IMR-90 (cell line): ENCODE results near the gene NUP93. TPM values are rescaled to one million over a fixed set of nuclear protein-coding genes. Genes with fewer than 3 reads are reported as not detected.

ENCODE experiments used
- ATAC-seq: fragments of 200-7000 bp; cut with Tn5 transposase; 2 replicates; pipeline ENCODE4 v1.9.1; 2020; ENCODE audit warnings: low read depth, mild to moderate bottlenecking, moderate library complexity
- BruUV-seq: library from RNA; stranded (reverse); fragments of 400-500 nt; replicated peaks from 2 replicates; lab custom pipeline; 2021; lab: Mats Ljungman, UMichigan
- CTCF ChIA-PET: fragments of 300-600 bp; formaldehyde crosslinking; extraction: SDS; loops from one replicate; lab custom pipeline; 2021; ENCODE audit warnings: antibody characterized with exemption; lab: Yijun Ruan, JAX
- POLR2A ChIA-PET: fragments of 300-600 bp; sonication (Branson Sonifier 250); formaldehyde crosslinking; loops from one replicate; lab custom pipeline; 2022; ENCODE audit warnings: antibody characterized with exemption; ENCODE audit not compliant: unreplicated experiment; lab: Charles Lee
- DNase-seq: peaks from one replicate; pipeline ENCODE4 v3.0.0; 2013
- H2AFZ ChIP-seq: replicated peaks from 2 replicates; pipeline ENCODE3; 2013; ENCODE audit warnings: low read length, mild to moderate bottlenecking; ENCODE audit not compliant: poor library complexity
- H2AK5ac ChIP-seq: 2 replicates; pipeline ENCODE4 v1.6.1; 2013; ENCODE audit warnings: low read depth, low read length, inconsistent platforms
- H2AK9ac ChIP-seq: replicated peaks from 2 replicates; pipeline ENCODE3; 2013; ENCODE audit warnings: mild to moderate bottlenecking, low read depth, low read length, moderate library complexity; ENCODE audit not compliant: poor library complexity
- H2BK120ac ChIP-seq: 2 replicates; pipeline ENCODE4 v1.6.1; 2013; ENCODE audit warnings: low read depth, low read length, inconsistent platforms
- H2BK15ac ChIP-seq: 3 replicates; pipeline ENCODE4 v1.6.1; 2013; ENCODE audit warnings: low read depth, low read length, inconsistent platforms
- H2BK20ac ChIP-seq: 2 replicates; pipeline ENCODE4 v1.6.1; 2013; ENCODE audit warnings: low read depth, mild to moderate bottlenecking, inconsistent platforms, low read length, moderate library complexity
- H2BK5ac ChIP-seq: 2 replicates; pipeline ENCODE4 v1.6.1; 2013; ENCODE audit warnings: mild to moderate bottlenecking, low read depth, low read length, inconsistent platforms; ENCODE audit not compliant: poor library complexity, severe bottlenecking
- H3K14ac ChIP-seq: replicated peaks from 2 replicates; pipeline ENCODE4 v1.6.1; 2013; ENCODE audit warnings: low read depth, low read length, inconsistent platforms
- H3K18ac ChIP-seq: 2 replicates; pipeline ENCODE4 v1.6.1; 2013; ENCODE audit warnings: low read depth, low read length, control low read depth
- H3K23ac ChIP-seq: 2 replicates; pipeline ENCODE4 v1.6.1; 2013; ENCODE audit warnings: low read depth, low read length, inconsistent platforms
- H3K27ac ChIP-seq: 2 replicates; pipeline ENCODE4 v1.5.1; 2013; ENCODE audit warnings: mild to moderate bottlenecking, control low read depth, low read length; ENCODE audit not compliant: insufficient read depth
- H3K27me3 ChIP-seq: 2 replicates; pipeline ENCODE4 v1.6.1; 2013; ENCODE audit warnings: low read length; ENCODE audit not compliant: control insufficient read depth, insufficient read depth
- H3K36me3 ChIP-seq: 2 replicates; pipeline ENCODE4 v1.6.1; 2013; ENCODE audit warnings: low read length, mixed read lengths; ENCODE audit not compliant: control insufficient read depth, insufficient read depth
- H3K4ac ChIP-seq: 2 replicates; pipeline ENCODE4 v1.6.1; 2013; ENCODE audit warnings: low read depth, low read length, inconsistent platforms
- H3K4me1 ChIP-seq: 2 replicates; pipeline ENCODE4 v1.6.1; 2013; ENCODE audit warnings: low read length, mixed read lengths; ENCODE audit not compliant: control insufficient read depth, insufficient read depth
- H3K4me2 ChIP-seq: 2 replicates; pipeline ENCODE4 v1.6.1; 2013; ENCODE audit warnings: low read depth, mild to moderate bottlenecking, control low read depth, low read length, moderate library complexity
- H3K4me3 ChIP-seq: 2 replicates; pipeline ENCODE4 v1.5.1; 2013; ENCODE audit warnings: low read depth, mild to moderate bottlenecking, control low read depth, low read length, moderate library complexity; ENCODE audit not compliant: insufficient read depth
- H3K56ac ChIP-seq: 2 replicates; pipeline ENCODE4 v1.6.1; 2013; ENCODE audit warnings: low read length, inconsistent platforms; ENCODE audit not compliant: insufficient read depth; ENCODE audit errors: extremely low read depth
- H3K79me1 ChIP-seq, 2 experiments: 2 replicates each; pipeline ENCODE4 v1.6.1; 2013; ENCODE audit warnings: low read length in 2 of 2, inconsistent platforms in 1 of 2, low read depth in 1 of 2
- H3K9ac ChIP-seq: 2 replicates; pipeline ENCODE4 v1.6.1; 2013; ENCODE audit warnings: low read depth, low read length, control low read depth
- H3K9me1 ChIP-seq: 2 replicates; pipeline ENCODE4 v1.6.1; 2013; ENCODE audit warnings: low read length, inconsistent platforms; ENCODE audit not compliant: insufficient read depth
- H3K9me3 ChIP-seq: 2 replicates; pipeline ENCODE4 v1.6.1; 2013; ENCODE audit warnings: low read length; ENCODE audit not compliant: control insufficient read depth, insufficient read depth
- H4K20me1 ChIP-seq: 2 replicates; pipeline ENCODE4 v1.6.1; 2013; ENCODE audit warnings: low read length, inconsistent platforms; ENCODE audit not compliant: insufficient read depth
- H4K5ac ChIP-seq: 2 replicates; pipeline ENCODE4 v1.6.1; 2013; ENCODE audit warnings: mild to moderate bottlenecking, low read depth, low read length, control low read depth
- H4K8ac ChIP-seq, 2 experiments: 2 replicates each; pipeline ENCODE4 v1.6.1; 2013; ENCODE audit warnings: low read depth in 2 of 2, low read length in 2 of 2, control low read depth in 1 of 2, inconsistent platforms in 1 of 2
- H4K91ac ChIP-seq: 2 replicates; pipeline ENCODE4 v1.6.1; 2013; ENCODE audit warnings: low read depth, low read length, inconsistent platforms; ENCODE audit not compliant: insufficient read depth
- CHD1 ChIP-seq: IDR thresholded peaks from 2 replicates; pipeline ENCODE4 v1.6.1; 2012; ENCODE audit warnings: low read depth, low read length, improper control_type of control experiment
- FOS ChIP-seq: fragments of 150-350 bp; IDR thresholded peaks from 2 replicates; pipeline ENCODE4 v1.6.1; 2016; ENCODE audit warnings: low read depth, low read length
- MAZ ChIP-seq: IDR thresholded peaks from 2 replicates; pipeline ENCODE4 v1.6.1; 2012; ENCODE audit warnings: low read depth, mild to moderate bottlenecking, low read length, improper control_type of control experiment, moderate library complexity, borderline replicate concordance
- NFE2L2 ChIP-seq: fragments of 150-350 bp; IDR thresholded peaks from 2 replicates; pipeline ENCODE4 v1.6.1; 2016; ENCODE audit warnings: low read depth, mild to moderate bottlenecking, low read length
- RAD21 ChIP-seq: IDR thresholded peaks from 2 replicates; pipeline ENCODE4 v1.6.1; 2012; ENCODE audit warnings: low read length, improper control_type of control experiment
- RCOR1 ChIP-seq: IDR thresholded peaks from 2 replicates; pipeline ENCODE4 v1.6.1; 2012; ENCODE audit warnings: mild to moderate bottlenecking, low read length, improper control_type of control experiment; ENCODE audit not compliant: insufficient replicate concordance
- SMC3 ChIP-seq: fragments of 150-350 bp; IDR thresholded peaks from 2 replicates; pipeline ENCODE4 v1.6.1; 2016; ENCODE audit warnings: low read depth, mild to moderate bottlenecking, antibody characterized with exemption, low read length, moderate library complexity
- WGBS, 2 experiments: methylation state at CpG; one replicate each; pipeline versions ENCODE4 v1.1.5 to v1.1.7; 2013; ENCODE audit warnings: missing lambda C conversion rate in 2 of 2; ENCODE audit not compliant: insufficient read length in 1 of 2; ENCODE audit errors: extremely low coverage in 2 of 2; 5-methylcytosine and 5-hydroxymethylcytosine counted together
- dilution Hi-C: fragments of 300-500 bp; cut with HindIII; formaldehyde crosslinking; loops from one replicate; pipeline ENCODE4 v1.14.3; 2018; ENCODE audit warnings: low sequenced_read_pairs; ENCODE audit not compliant: unreplicated experiment
- in situ Hi-C: fragments of 300-500 bp; cut with MboI; formaldehyde crosslinking; loops from 3 replicates; pipeline ENCODE4 v1.14.3; 2019; ENCODE audit warnings: low sequenced_read_pairs, inconsistent platforms, mixed read lengths
- intact Hi-C: fragments of 100-400 bp; cut with micrococcal nuclease; formaldehyde crosslinking; loops from 2 replicates; pipeline ENCODE4 v1.10.0; 2022
- polyA plus RNA-seq, 3 experiments: library from polyadenylated mRNA; depleted of rRNA; stranded (reverse); fragments of >200 nt; gene quantifications; 2 replicates each; pipeline ENCODE4 v1.2.3, GENCODE V29; 2012; ENCODE audit warnings: low replicate concordance in 1 of 3
- total RNA-seq: library from RNA; depleted of rRNA; stranded (reverse); fragments of >200 nt; gene quantifications from 2 replicates; pipeline ENCODE4 v1.2.3, GENCODE V29; 2012
- TF ChIP-seq, protein P1 (sequence below): fragments of 150-350 bp; IDR thresholded peaks from 2 replicates; pipeline ENCODE4 v1.6.1; 2016; ENCODE audit warnings: low read depth, mild to moderate bottlenecking, low read length, moderate library complexity, borderline replicate concordance

NUP93 gene
- total and polyA plus RNA-seq, 2 of the 4 experiments (the other 2 are of a cell fraction) = 54.6 to 72.6 TPM

DNA sequence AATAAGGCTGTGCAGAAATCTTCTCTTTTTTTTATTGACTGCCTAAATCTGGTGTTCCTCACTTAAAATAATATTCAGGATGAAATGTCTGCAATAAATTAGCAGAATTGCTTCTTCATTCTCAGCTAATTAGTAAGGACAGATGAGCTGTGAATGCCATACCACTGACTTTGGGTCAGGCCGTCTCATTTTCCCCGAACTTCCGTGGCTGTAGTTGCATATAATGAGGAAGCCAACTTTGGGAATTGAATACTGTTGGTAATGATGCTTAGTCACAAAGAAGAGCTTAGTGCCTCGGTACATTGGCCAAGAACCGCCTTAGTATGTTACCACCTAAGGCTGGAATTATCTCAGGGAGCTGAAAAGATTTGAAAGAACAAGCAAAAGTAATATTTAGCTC lies 47.6 kb downstream of the NUP93 start:
- H3K14ac ChIP-seq = no peak overlapping the region
- H3K27ac ChIP-seq = no peak overlapping the region
- POLR2A ChIA-PET = no interaction called here
- no peaks in the 10 kb centered on the region for H3K9me3 ChIP-seq
- H3K27me3 ChIP-seq = no peaks in the 10 kb centered on the region
- dilution Hi-C loops (no loop called here), intact Hi-C loops (no loop called here), in situ Hi-C loops (no loop called here)
- H4K91ac ChIP-seq = no peak overlapping the region
- no peak overlapping the region for H2AFZ ChIP-seq
- peaks cover 6% of the 10 kb centered on the region for H3K4me1 ChIP-seq
- H3K36me3 ChIP-seq = no peaks in the 10 kb centered on the region
- no TSS peak for BruUV-seq
- no peak overlapping the region for H3K18ac ChIP-seq
- H3K79me1 ChIP-seq = peaks cover 38 to 50% of the 10 kb centered on the region in 2 experiments
- CTCF ChIA-PET = interaction anchor here (0.9 kb wide), 1 partner anchor 12 kb away, joined by 3 read pairs; no protein-coding TSS in a partner anchor
- H2AK9ac ChIP-seq = no peak overlapping the region
- no peak overlapping the region for H2AK5ac ChIP-seq
- DNase-seq (no peak), ATAC-seq (no peak)
- H3K4me2 ChIP-seq = no peak overlapping the region
- no peak overlapping the region for H3K9ac ChIP-seq
- H3K4me3 ChIP-seq = no peak overlapping the region
- no peak overlapping the region for H4K8ac ChIP-seq
- no peaks in the 10 kb centered on the region for H4K20me1 ChIP-seq
- H3K23ac ChIP-seq = no peak overlapping the region
- H2BK5ac ChIP-seq = no peak overlapping the region
- H2BK20ac ChIP-seq = no peak overlapping the region
- no peak overlapping the region for H2BK15ac ChIP-seq
- no peak overlapping the region; the same call in 1 of the 2 replicates for H4K5ac ChIP-seq
- 40% methylated on average over 2 of the region's 5 CpGs; no CpG with 5 or more reads in 1 of the 2 experiments for WGBS, 2 experiments
- H3K4ac ChIP-seq = no peak overlapping the region
- H2BK120ac ChIP-seq = no peak overlapping the region
- H3K9me1 ChIP-seq = 0 out of 2 replicates have a peak, but pooled peaks cover 5% of the 10 kb centered on the region
- no peak overlapping the region for H3K56ac ChIP-seq
- TF ChIP-seq, protein P1, sequence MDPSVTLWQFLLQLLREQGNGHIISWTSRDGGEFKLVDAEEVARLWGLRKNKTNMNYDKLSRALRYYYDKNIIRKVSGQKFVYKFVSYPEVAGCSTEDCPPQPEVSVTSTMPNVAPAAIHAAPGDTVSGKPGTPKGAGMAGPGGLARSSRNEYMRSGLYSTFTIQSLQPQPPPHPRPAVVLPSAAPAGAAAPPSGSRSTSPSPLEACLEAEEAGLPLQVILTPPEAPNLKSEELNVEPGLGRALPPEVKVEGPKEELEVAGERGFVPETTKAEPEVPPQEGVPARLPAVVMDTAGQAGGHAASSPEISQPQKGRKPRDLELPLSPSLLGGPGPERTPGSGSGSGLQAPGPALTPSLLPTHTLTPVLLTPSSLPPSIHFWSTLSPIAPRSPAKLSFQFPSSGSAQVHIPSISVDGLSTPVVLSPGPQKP = no peak
- TF ChIP-seq RAD21 (no peak), CHD1 (no peak), FOS (no peak), SMC3 (no peak), RCOR1 (no peak), MAZ (no peak), NFE2L2 (no peak)
